Sigmoid colon (tissue), 7 donors: ENCODE measurements around the gene PPIH. TPM values are rescaled to one million over a fixed set of nuclear protein-coding genes. Genes with fewer than 3 reads are reported as not detected.

Experiments used
- DNase-seq: peaks from one replicate; pipeline ENCODE4 v3.0.0-alpha.2; 2019
- H3K27ac ChIP-seq, 4 donors: fragments of 200-600 bp; sonication (generic); one replicate each; pipeline ENCODE4 v1.5.1; 2016 to 2019; ENCODE audit warnings: mild to moderate bottlenecking in 1 of 4
- H3K27me3 ChIP-seq, 3 donors: fragments of 200-600 bp; sonication (generic); one replicate each; pipeline ENCODE4 v1.5.1; 2019; ENCODE audit warnings: mild to moderate bottlenecking in 1 of 3
- H3K36me3 ChIP-seq, 4 donors: fragments of 200-600 bp; sonication (generic); one replicate each; pipeline ENCODE4 v1.5.1; 2016 to 2019
- H3K4me1 ChIP-seq, 4 donors: fragments of 200-600 bp; sonication (generic); one replicate each; pipeline ENCODE4 v1.5.1; 2017 to 2019
- H3K4me3 ChIP-seq, 4 donors: fragments of 200-600 bp; sonication (generic); one replicate each; pipeline ENCODE4 v1.5.1; 2017 to 2019; ENCODE audit warnings: mild to moderate bottlenecking in 2 of 4, moderate library complexity in 1 of 4
- H3K9me3 ChIP-seq, 4 donors: fragments of 200-600 bp in 3 of 4; sonication (generic) in 3 of 4; one replicate each; pipeline versions ENCODE4 v1.5.1 to v1.6.1; 2013 to 2019
- CTCF ChIP-seq, 4 experiments: fragments of 450-650 bp in 3 of 4; fragments of 200-600 bp in 1 of 4; IDR thresholded peaks; one replicate each; pipeline ENCODE4 v1.5.1; 2016 to 2019; ENCODE audit warnings: antibody characterized with exemption in 4 of 4, mild to moderate bottlenecking in 3 of 4, moderate library complexity in 2 of 4
- EP300 ChIP-seq, 4 donors: sonication (generic); formaldehyde crosslinking; IDR thresholded peaks; one replicate each; pipeline ENCODE4 v1.6.1; 2017; ENCODE audit warnings: antibody characterized with exemption in 4 of 4
- POLR2A ChIP-seq, 2 donors: fragments of 450-650 bp; IDR thresholded peaks; one replicate each; pipeline ENCODE4 v1.6.1; 2016; ENCODE audit warnings: antibody characterized with exemption in 2 of 2, mild to moderate bottlenecking in 2 of 2, moderate library complexity in 2 of 2
- POLR2AphosphoS5 ChIP-seq, 4 donors: sonication (generic); formaldehyde crosslinking; IDR thresholded peaks; one replicate each; pipeline ENCODE4 v1.6.1; 2017; ENCODE audit warnings: antibody characterized with exemption in 4 of 4
- WGBS, 2 donors: extraction: QIAGEN DNeasy Blood & Tissue Kit; methylation state at CpG; one replicate each; pipeline ENCODE4 v1.1.7; 2013; 5-methylcytosine and 5-hydroxymethylcytosine counted together
- intact Hi-C: fragments of 100-400 bp; cut with DNase I; formaldehyde crosslinking; loops from one replicate; pipeline ENCODE4 v1.15.1; 2023
- polyA plus RNA-seq, 3 donors: library from polyadenylated mRNA; stranded (reverse); fragments of 200-250 nt; gene quantifications; one replicate each; pipeline ENCODE4 v1.2.3, GENCODE V29; 2013
- total RNA-seq, 4 donors: library from RNA; depleted of rRNA; stranded (reverse); fragments of >200 nt; gene quantifications; one replicate each; pipeline ENCODE4 v1.1.0, GENCODE V29; 2016
- donor health status: healthy with polysubstance abuse.
- donor health status: Bipolar disorder and iron deficiency.
- donor health status: healthy.

Gene PPIH
- total and polyA plus RNA-seq, 7 donors, result 19.7 to 71.1 (median 32.9) TPM

GRCh38 chr1:42675467-42675866, 17.2 kb downstream of the PPIH start:
- Histone ChIP-seq H3K9me3 (no peaks in the 10 kb centered on the region), H3K4me1 (peaks cover 0 to 4% (median 3%) of the 10 kb centered on the region in 4 donors), H3K27me3 (no peaks in the 10 kb centered on the region), H3K4me3 (no peak overlapping the region), H3K36me3 (peaks cover 0 to 22% (median 0%) of the 10 kb centered on the region in 4 donors), H3K27ac (no peak overlapping the region)
- WGBS, 2 donors, result 76 to 84% methylated on average over 3 of the region's 3 CpGs
- intact Hi-C loops, result no loop called here
- DNase-seq, result no peak
- TF ChIP-seq CTCF (IDR thresholded peaks at IDR 0.05), result no peak
- no peak for TF ChIP-seq POLR2AphosphoS5 (IDR thresholded peaks at IDR 0.05)
- TF ChIP-seq EP300 (IDR thresholded peaks at IDR 0.05), result no peak
- TF ChIP-seq POLR2A (IDR thresholded peaks at IDR 0.05), result no peak

GRCh38 chr1:42676534-42677087, 18.4 kb downstream of the PPIH start:
- H3K4me3 ChIP-seq, result no peak overlapping the region
- WGBS, 2 donors, result 93 to 96% methylated on average over 3 of the region's 3 CpGs
- H3K4me1 ChIP-seq, result peaks cover 0 to 15% (median 13%) of the 10 kb centered on the region in 4 donors
- TF ChIP-seq POLR2AphosphoS5 (IDR thresholded peaks at IDR 0.05) (no peak), CTCF (IDR thresholded peaks at IDR 0.05) (no peak)
- DNase-seq, result no peak
- H3K27ac ChIP-seq, result no peak overlapping the region
- no peaks in the 10 kb centered on the region for H3K27me3 ChIP-seq
- H3K36me3 ChIP-seq, result peaks cover 0 to 17% (median 0%) of the 10 kb centered on the region in 4 donors
- no peaks in the 10 kb centered on the region for H3K9me3 ChIP-seq
- intact Hi-C loops, result no loop called here

GRCh38 chr1:42679364-42679983, 21.3 kb downstream of the PPIH start:
- Histone ChIP-seq H3K27me3 (no peaks in the 10 kb centered on the region), H3K9me3 (no peaks in the 10 kb centered on the region), H3K36me3 (peaks cover 0 to 17% (median 0%) of the 10 kb centered on the region in 4 donors), H3K4me3 (no peak overlapping the region), H3K27ac (no peak overlapping the region), H3K4me1 (peaks cover 0 to 30% (median 26%) of the 10 kb centered on the region in 4 donors)
- TF ChIP-seq POLR2AphosphoS5 (IDR thresholded peaks at IDR 0.05) (no peak), CTCF (IDR thresholded peaks at IDR 0.05) (no peak), EP300 (IDR thresholded peaks at IDR 0.05) (no peak), POLR2A (IDR thresholded peaks at IDR 0.05) (no peak)
- no peak for DNase-seq
- WGBS, 2 donors, result 90 to 91% methylated on average over 10 of the region's 10 CpGs
- intact Hi-C loops, result no loop called here

GRCh38 chr1:42680055-42680454, 21.8 kb downstream of the PPIH start:
- H3K4me3 ChIP-seq, result no peak overlapping the region
- no peak for TF ChIP-seq POLR2A (IDR thresholded peaks at IDR 0.05)
- no peak for TF ChIP-seq CTCF (IDR thresholded peaks at IDR 0.05)
- TF ChIP-seq POLR2AphosphoS5 (IDR thresholded peaks at IDR 0.05), result no peak
- H3K36me3 ChIP-seq, result peaks cover 0 to 13% (median 0%) of the 10 kb centered on the region in 4 donors
- peaks cover 0 to 36% (median 32%) of the 10 kb centered on the region in 4 donors for H3K4me1 ChIP-seq
- no peak for DNase-seq
- no peaks in the 10 kb centered on the region for H3K9me3 ChIP-seq
- intact Hi-C loops, result loop anchor here (5.0 kb wide), 1 partner anchor 218 kb away; the partner anchor contains the start of gene CCDC30
- no peaks in the 10 kb centered on the region for H3K27me3 ChIP-seq
- WGBS, 2 donors, result 86 to 89% methylated on average over 2 of the region's 2 CpGs
- no peak overlapping the region for H3K27ac ChIP-seq
